TTC549 (cell line): ENCODE results near the gene PHRF1.
"Not testable (repeated sequence)": the region's sequence is repeated elsewhere in the genome, so short reads cannot be mapped to it uniquely, and the experiment has no call there.

Source experiments
- FAIRE-seq: peaks from 2 replicates; lab custom pipeline; 2012; peaks lifted over from hg19 to GRCh38; lab: Jason Lieb, UNC

The PHRF1 gene

DNA sequence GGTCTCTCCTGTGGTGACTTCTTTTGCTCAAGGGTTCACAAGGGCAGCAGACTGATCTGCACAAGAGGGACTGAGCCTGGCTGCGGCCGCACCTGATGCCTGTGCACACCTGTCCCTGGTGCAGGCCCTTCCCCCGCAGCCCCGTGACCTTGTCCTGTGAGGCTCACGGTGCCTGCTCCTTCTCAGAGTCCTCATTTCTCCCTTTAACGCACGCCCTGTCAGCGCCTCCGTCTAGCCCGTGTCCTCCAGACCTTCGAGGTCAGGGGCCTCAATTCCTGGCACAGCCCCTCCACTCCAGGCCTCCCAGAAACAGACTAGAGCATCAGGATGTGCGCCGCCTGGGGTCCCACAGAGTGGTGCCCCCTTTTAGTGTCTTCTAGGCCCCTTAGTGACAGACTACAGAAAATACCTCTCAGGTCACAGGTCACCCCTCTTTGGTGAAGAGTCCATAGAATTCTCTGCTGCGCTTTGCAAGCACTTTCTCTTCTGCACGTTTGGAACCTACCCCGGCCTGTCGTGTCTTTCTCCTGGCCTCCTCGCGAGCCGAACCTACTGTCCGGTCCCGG lies 59.8 kb downstream of the PHRF1 start:
- no peak for FAIRE-seq

DNA sequence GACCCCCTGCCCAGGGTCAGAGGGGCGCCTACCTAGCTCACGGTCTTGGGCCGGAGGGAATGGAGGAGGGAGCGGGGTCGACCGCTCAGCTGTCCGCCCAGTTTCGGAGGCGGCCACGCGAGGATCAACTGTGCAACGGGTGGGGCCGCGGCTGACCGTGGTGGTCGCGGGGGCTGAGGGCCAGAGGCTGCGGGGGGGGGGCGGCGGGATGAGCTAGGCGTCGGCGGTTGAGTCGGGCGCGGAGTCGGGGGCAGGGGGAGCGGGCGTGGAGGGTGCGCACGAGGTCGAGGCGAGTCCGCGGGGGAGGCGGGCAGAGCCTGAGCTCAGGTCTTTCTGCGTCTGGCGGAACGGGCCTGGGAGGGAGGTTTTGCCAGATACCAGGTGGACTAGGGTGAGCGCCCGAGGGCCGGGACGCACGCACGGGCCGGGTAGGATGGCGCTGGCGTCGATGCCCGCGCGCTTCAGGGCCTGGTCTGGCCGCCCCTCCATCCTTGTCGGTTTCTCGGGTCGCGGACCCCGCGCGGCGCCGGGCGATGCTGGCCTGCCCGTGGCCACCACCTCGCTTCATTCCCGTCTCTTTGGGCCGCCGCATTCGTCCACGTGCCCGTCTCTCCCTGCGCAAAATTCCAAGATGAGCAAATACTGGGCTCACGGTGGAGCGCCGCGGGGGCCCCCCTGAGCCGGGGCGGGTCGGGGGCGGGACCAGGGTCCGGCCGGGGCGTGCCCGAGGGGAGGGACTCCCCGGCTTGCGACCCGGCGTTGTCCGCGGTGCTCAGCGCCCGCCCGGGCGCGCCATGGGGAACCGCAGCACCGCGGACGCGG lies 60.5 kb downstream of the PHRF1 start, which contains the start of gene DRD4:
DRD4 (plus strand) TSS at position 759 of the 822 bp plus-strand sequence; CDS start at position 795, 36 bp downstream.
- no peak for FAIRE-seq

DNA sequence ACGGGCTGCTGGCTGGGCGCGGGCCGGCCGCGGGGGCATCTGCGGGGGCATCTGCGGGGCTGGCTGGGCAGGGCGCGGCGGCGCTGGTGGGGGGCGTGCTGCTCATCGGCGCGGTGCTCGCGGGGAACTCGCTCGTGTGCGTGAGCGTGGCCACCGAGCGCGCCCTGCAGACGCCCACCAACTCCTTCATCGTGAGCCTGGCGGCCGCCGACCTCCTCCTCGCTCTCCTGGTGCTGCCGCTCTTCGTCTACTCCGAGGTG lies 61.0 kb downstream of the PHRF1 start:
- no peak for FAIRE-seq

DNA sequence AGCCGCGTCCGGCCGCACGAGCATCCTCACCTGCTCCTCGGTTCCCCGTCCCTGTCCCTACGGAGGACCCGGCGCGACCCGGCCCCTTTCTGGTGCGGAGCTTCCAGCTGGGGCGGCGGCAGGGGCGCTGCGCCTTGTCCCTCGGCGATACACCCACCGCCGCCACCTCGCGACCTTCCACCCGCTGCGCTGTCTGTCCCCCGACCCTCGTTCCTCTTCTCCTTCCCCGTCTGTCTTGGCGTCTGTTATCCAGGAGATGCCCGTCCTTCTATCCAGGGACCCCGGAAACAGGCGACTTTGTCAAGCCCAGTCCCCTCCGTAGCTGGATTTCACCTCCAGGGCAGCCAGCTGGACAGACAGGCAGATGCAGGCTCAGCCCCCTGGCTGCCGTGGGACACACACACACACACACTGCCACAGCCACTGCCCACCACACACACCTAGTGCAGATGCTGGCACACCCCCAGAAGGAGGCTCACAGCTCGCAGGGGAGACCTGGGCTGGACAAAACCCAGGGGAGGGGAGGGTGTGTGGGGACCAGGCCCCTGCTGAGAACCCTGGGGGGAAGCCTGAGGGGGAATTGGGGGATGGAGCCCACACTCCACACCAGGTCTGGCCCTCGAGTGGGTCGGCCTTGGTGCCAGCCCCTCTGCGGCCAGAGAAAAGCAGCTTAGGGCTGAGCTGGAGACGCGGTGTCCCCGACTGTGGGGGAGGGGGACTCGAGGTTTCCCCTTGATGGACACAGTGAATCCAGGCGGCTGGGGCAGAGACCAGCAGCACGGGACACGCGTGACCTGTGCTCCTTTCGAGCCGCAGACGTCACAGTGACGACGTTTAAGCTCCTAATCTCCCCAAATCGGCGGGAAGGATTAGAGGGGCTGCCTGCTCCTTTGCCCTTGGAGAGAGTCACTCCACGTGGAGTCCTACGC lies 61.6 kb downstream of the PHRF1 start:
- no peak for FAIRE-seq

DNA sequence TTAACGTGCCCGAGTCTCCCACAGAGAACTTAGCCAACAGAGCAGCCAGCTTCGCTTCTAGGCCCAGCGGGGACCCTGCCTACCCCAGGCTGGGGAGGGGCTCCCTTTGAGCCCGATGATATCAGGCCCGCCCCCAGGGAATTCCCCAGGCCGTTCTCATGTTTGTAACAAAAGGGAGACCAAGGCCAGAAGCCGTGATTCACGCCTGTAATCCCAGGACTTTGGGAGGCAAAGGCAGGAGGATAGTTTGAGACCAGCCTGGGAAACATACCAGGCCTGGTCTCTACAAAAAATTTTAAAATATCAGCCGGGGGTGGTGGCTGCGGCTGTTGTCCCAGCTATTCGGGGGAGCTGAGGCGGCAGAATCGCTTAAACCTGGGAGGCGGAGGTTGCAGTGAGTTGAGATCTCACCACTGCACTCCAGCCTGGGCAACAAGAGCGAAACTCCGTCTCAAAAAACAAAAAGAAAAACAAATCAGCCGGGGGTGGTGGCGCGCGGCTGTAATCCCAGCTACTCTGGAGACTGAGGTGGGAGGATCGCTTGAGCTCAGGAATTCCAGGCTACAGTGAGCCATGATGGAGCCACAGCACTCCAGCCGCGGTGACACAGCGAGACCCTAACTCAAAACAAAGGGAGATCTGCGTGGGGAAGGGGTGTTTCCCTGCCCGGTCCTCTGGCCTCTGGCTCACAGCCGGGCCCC lies 62.5 kb downstream of the PHRF1 start:
- no peak for FAIRE-seq

DNA sequence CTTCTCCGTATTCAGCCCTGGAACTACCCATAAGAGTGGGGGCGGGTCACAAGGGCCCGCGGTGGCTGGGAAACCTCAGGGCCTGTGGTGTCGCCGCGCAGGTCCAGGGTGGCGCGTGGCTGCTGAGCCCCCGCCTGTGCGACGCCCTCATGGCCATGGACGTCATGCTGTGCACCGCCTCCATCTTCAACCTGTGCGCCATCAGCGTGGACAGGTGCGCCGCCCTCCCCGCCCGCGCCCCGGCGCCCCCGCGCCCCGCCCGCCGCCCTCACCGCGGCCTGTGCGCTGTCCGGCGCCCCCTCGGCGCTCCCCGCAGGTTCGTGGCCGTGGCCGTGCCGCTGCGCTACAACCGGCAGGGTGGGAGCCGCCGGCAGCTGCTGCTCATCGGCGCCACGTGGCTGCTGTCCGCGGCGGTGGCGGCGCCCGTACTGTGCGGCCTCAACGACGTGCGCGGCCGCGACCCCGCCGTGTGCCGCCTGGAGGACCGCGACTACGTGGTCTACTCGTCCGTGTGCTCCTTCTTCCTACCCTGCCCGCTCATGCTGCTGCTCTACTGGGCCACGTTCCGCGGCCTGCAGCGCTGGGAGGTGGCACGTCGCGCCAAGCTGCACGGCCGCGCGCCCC lies 63.2 kb downstream of the PHRF1 start:
- no peak for FAIRE-seq

DNA sequence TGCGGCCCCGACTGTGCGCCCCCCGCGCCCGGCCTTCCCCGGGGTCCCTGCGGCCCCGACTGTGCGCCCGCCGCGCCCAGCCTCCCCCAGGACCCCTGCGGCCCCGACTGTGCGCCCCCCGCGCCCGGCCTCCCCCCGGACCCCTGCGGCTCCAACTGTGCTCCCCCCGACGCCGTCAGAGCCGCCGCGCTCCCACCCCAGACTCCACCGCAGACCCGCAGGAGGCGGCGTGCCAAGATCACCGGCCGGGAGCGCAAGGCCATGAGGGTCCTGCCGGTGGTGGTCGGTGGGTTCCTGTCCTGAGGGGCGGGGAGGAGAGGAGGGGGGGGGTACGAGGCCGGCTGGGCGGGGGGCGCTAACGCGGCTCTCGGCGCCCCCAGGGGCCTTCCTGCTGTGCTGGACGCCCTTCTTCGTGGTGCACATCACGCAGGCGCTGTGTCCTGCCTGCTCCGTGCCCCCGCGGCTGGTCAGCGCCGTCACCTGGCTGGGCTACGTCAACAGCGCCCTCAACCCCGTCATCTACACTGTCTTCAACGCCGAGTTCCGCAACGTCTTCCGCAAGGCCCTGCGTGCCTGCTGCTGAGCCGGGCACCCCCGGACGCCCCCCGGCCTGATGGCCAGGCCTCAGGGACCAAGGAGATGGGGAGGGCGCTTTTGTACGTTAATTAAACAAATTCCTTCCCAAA lies 63.9 kb downstream of the PHRF1 start:
- FAIRE-seq: no peak

DNA sequence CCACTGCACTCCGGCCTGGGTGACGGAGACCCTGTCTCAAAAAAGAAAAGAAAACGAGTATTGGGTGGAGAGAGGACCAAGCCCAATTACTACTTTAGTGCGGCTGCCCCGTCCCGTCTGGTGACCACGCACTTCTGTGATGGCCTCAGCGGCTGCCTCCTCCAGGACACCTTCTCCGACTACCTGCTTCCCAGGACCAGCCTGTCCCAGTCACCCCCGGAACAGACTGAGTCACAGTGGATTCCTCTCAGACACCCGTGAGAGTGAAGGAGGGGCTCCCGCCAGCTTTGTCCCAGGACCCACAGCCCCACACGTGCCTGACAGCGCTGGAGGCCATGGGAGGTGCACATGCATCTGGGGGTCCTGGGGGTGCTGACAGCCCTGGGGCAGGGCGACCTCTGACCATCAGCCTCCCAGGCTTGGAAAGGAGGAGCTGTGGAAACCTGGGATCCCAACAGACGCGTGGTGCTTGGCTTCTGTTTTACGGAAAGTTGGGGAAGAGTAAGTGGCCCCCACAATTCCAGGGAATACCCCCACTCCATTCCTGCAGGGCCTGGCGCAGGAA lies 65.6 kb downstream of the PHRF1 start:
- FAIRE-seq: no peak

DNA sequence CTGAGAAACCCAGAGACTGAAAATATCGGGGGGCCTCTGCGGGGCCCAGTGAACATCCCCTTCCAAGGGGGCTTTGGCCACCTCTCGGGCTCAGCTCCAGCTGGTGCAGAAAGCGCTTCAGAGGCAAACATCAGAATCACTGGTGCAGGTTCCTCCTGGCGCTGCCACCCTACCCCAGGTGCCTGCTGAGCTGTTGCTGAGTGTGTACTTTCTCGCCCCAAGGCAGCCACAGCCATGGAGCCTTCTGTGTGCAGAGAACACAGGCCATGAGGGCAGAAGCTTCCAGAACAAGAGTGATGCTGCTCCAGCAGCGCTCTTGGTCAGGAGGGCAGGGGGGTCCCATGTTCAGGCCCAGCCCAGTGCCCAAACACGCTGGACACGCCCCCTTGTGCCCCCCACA lies 67.1 kb downstream of the PHRF1 start:
- no peak for FAIRE-seq

DNA sequence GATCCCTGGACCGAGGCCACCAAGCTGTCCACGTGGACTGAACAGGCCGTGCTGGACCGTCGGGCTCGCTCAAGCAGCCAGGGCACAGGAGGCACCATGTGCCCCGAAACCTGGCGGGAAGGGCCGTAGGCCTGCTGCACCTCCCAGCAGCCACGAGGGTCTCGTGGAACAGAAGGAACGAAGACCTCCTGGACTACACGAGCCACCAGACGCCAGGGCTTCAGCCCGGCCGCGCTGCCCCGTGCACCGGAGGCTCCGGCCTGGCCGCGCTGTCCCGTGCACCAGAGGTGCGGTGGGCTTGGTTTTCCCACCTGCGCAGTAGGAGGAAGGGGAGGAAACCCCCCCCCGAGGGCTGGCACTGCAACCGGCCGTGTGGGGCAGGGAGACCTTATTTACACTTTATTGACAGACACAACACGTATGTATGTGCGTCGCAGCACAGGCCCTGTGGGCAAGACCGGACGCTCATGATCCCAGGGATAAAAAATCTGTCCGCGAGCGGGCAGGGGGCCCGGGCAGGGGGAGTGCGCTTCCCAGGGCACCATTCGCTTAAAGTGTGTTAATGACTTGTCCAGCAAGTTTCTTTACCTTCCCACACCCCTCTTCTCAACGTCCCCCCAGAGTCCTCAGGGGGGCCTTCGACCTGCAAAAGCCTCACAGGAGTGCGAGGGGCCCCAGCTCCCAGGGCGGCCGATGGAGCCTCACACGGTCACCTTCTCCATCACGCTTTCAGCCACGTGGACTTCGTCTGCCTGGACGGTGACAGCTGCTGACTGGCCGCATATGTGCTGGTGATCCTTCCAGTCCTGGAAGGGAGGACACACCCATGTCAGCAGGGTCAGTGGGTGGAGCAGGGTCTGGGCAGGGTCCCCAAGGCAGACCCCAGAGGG lies 67.8 kb downstream of the PHRF1 start:
- no peak for FAIRE-seq

DNA sequence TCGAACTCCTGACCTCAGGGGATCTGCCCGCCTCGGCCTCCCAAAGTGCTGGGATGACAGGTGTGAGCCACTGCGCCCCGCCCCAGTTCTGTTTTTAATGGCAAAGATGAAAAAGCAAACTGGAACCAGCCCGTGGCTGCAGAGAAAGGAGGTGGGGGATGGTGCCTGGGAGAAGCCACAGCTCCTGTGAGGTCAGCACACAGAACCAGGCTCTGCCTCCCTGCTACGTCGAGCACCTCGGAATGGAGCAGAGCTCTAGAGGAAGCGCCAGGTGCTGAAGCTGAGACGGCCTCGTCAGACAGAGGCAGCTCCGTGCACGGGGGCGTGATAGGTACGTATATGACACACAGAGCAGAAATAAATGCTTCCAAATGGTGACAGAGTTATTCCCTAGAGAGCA lies 69.3 kb downstream of the PHRF1 start:
- FAIRE-seq: no peak

DNA sequence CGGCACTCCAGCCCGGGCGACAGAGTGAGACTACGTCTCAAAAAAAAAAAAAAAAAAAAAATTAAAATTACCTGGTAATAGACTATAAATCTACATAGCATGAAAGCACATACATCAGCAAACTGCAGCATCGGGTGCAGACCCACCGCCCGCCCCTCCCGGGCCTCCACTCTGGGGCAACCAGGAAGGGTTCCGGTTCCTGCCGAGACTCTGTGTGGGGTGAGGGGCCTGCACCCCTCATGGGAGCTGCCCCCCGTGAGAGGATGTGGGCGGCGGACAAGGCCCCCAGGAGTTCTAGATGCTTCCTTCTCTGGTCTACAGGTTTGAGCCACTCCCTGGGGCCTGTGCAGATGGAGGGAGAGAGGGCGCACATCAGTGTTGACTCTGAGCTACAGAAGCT lies 69.9 kb downstream of the PHRF1 start:
- FAIRE-seq: no peak

DNA sequence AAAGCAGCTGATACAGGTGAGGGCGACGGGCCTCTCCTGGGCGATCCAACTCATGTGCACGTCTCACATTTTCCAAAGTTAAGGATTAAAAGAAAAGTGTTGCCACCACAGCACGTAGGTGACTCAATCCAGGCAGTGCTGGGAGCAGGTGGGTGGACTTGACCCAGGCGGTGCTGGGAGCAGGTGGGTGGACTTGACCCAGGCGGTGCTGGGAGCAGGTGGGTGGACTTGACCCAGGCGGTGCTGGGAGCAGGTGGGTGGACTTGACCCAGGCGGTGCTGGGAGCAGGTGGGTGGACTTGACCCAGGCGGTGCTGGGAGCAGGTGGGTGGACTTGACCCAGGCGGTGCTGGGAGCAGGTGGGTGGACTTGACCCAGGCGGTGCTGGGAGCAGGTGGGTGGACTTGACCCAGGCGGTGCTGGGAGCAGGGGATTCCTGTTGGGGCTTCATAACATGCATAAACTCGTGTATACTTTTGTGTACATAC lies 71.4 kb downstream of the PHRF1 start:
- not testable (repeated sequence) for FAIRE-seq

DNA sequence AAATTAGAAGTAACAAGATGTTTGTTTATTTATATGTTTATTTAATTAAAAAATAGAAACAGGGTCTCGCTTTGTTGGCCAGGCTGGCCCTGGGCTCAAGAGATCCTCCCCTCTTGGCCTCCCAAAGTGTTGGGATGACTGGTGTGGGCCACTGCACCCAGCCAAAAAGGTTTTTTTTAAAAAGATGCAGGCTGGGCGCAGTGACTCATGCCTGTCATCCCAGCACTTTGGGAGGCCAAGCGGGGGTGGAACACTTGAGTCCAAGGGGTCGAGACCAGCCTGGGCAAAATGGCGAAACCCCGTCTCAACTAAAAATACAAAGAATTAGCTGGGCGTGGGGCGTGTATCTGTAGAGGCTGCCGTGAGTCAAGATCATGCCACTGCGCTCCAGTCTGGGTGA lies 74.2 kb downstream of the PHRF1 start:
- no peak for FAIRE-seq

DNA sequence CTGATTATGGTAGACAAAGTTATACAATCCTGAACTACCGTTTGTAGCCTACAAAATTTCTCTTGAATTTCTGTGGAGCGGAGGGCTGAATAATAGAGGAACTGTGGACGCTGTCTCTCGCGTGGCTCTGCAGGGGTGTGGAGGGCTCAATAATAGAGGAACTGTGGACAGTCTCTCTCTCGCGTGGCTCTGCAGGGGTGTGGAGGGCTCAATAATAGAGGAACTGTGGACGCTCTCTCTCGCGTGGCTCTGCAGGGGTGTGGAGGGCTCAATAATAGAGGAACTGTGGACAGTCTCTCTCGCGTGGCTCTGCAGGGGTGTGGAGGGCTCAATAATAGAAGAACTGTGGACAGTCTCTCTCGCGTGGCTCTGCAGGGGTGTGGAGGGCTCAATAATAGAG lies 76.9 kb downstream of the PHRF1 start:
- not testable (repeated sequence) for FAIRE-seq

DNA sequence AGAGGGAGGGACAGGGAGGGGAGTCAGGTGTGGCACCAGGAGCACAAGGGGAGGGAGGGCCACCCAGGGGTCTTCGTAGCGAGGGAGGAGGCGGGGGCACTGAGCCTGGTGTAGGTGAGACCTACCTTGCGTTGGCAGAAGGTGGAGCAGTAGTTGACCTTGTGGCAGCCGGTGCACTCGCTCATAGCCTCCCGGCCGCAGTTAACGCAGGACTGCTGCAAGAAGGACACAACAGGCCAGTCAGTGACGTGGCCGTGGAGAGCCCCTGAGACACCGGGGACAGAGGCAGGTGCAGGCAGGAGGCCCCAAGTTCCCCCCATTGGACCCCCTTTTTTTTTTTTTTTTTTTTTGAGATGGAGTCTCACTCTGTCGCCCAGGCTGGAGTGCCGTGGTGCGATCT lies 77.6 kb downstream of the PHRF1 start:
- no peak for FAIRE-seq

DNA sequence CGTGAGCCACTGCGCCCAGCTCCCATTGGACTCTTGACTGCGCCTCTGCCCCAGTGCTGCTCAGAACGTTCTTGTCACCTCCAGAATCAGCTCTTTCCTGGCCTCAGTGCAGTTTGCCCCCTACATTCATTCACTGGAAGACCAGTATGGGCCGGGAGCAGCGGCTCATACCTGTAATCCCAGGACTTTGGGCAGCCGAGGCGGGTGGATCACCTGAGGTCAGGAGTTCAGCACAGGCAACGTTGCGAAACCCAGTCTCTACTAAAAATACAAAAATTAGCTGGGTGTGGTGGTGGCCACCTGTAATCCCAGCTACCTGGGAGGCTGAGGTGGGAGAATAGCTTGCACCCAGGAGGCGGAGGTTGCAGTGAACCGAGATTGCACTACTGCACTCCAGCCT lies 78.2 kb downstream of the PHRF1 start:
- not testable (repeated sequence) for FAIRE-seq

DNA sequence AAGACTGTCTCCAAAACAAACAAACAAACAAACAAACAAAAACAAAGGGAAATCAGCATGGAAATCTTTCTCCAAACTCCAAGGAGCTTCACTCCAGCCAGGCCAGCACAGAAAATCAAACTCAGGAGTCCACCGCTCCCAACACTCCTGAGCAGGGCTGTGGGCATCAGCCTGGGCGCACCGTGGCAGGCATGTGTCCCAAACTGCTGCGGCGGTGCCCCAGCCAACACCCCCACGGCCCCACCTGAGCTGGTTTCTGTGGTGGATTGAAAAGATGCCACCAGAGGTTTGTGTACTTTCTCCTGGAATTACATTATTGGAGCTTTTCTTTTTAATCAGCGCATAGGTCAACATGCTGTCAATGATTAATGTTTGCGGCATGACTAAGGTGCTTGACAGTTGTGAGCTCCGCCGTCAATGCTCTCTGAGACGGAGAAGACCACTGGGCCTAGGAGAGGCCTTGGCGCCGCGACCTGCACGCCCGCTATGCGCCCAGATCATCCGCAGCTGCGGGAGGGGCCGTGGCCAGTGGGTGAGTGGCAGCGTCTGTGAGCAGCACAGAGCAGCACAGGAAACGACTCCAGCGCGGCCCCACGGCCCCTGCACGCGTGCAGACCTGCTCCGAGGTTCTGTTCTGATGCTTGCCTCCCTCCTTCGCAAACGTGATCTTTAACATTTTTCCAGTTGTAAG lies 78.9 kb downstream of the PHRF1 start:
- FAIRE-seq: no peak

DNA sequence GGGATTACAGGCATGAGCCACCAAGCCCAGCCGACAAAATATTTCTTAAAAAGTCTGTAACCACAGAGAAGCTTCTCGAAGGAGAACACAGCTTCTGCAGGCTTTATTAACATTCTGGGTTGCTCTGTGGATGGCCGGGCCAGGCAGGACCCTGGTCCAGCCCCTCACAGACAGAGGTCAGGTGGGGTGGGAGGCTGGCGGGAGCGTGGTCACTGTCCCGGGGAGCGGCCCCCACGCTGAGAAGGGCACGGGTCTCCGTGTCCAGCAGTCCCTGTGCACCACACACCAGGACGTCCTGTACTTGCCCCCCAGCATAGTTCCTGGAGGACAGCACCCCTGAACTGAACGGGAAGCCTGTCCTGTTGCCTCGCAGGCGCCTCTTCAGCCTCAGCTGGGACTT lies 80.2 kb downstream of the PHRF1 start:
- no peak for FAIRE-seq
